NCI-H2171 (cell line): Measurements from ENCODE around the gene ANO1.

ENCODE experiments used
- DNase-seq: peaks from one replicate; lab custom pipeline; 2025; lab: John Stamatoyannopoulos, UW

Gene ANO1

DNA sequence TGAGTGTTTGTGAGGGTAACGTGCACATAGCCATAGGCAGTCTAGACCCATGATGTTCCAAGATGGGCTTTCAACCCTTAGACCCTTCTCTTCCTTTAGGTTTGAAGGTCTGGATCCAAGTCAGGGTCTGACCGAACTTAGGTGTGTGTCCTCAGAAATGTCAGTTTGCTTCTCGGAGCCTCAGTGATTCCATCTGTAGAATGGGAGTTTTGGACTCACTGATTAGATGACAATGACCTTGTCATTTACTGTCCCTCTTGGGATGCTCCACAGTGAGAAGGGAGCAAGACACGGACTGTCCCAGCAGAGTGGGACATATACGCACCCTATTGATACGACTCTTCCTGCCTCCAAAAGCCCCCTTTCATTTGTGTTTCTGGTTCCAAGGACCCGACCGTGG lies 37.7 kb downstream of the ANO1 start:
- no peak for DNase-seq

DNA sequence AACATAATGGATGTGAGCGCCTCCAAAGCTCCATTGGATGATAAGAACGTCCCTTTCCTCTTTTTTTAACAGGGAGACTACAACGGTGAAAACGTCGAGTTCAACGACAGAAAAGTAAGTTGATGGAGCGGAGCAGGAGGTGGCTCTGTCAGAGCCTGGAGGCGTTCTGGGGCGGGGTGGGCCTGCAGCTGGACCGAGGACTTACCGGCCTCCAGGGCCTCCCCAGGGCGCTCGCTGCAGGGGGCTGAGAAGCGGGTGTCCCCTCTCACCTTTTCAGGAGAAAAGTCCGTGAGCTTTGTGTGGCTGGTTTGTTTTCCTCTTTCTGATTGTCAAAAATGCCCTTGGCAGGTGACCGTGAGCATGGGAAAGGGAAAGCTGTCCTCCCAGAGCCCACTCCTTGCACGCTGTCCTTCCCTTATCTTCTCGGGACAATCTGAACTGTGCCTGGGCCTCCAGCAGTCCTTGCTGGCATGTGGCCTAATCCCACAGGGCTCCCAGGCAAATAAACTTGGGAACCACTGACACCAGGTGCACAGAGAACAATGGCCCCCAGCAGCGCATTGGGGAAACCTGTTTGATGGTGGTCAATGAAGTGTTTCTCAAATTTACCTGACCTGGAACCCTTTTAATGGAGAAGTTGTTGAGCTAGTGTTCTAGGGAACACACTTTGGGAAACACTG lies 38.4 kb downstream of the ANO1 start:
- no peak for DNase-seq

DNA sequence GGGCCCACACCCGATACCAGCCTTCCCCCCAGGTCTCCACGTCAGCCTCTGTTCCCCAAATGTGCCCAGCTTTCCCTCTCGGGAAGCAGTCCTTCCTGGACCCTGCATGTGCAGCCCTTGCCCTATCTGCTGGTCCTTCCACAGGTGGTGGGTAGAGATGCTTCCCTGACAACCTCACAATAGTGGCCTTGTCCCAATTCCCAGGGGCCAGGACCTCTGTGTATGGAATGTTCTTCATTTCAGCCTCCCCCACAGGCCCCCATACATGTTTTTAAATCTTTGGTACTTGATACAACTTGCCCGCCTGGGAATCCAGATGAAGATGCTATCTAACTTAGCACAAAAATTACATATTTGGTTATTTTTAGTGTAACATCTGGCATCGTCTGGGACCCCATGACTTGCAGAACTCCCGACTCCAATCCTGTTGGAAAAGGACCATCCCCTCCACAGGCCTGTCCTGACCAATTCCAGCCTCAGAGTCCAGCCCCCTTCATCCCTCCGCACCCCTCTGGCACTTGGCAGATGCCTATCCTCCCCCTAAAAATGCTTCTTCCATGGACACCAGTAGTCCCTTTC lies 39.5 kb downstream of the ANO1 start:
- no peak for DNase-seq

DNA sequence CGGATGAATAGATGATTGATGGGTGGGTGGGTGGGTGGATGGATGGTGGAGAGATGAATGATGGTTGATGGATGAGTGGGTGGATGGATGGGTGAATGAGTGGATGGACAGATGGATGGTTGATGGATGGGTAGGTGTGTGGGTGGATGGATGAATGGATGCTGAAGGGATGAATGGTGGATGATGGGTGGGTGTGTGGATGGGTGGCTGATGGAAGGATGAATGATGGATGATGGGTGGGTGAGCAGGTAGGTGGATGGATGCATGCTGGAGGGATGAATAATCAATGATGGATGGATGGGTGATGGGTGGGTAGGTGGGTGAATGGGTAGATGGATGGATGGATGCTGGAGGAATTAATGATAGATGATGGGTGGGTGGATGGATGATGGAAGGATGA lies 40.5 kb downstream of the ANO1 start:
- no peak for DNase-seq

DNA sequence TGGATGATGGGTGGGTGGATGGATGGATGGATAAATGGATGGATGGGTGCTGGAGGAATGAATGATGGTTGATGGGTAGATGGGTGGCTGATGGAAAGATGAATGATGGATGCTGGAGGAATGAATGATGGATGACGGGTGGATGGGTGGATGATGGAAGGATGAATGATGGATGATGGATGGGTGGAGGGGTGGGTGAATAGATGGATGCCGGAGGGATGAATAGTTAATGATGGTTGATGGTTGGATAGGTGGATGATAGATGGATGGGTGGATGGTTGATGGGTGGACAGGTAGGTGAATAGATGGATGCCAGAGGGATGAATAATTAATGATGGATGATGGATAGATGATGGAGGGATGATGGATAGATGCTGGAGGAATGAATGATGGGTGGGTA lies 41.4 kb downstream of the ANO1 start:
- DNase-seq = no peak

DNA sequence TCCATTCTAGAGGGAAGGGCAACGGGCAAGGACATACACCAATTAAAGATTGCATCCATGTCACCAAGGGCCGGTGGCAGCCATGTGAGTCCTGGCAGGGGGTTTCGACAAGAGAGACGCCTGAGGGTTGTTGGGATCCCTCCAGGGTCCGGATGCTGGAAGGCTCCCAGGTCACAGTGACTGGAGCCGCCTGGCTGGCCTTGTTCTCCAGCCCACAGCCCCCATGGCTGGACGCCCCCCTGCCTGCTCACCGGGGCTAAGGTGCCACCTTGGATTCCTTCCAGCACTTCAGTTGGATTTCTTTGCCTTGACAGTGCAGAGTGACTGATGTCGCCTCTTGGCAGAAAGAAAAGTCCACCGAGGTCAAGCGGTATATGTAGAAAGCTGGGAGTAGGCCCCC lies 42.6 kb downstream of the ANO1 start:
- DNase-seq = no peak

DNA sequence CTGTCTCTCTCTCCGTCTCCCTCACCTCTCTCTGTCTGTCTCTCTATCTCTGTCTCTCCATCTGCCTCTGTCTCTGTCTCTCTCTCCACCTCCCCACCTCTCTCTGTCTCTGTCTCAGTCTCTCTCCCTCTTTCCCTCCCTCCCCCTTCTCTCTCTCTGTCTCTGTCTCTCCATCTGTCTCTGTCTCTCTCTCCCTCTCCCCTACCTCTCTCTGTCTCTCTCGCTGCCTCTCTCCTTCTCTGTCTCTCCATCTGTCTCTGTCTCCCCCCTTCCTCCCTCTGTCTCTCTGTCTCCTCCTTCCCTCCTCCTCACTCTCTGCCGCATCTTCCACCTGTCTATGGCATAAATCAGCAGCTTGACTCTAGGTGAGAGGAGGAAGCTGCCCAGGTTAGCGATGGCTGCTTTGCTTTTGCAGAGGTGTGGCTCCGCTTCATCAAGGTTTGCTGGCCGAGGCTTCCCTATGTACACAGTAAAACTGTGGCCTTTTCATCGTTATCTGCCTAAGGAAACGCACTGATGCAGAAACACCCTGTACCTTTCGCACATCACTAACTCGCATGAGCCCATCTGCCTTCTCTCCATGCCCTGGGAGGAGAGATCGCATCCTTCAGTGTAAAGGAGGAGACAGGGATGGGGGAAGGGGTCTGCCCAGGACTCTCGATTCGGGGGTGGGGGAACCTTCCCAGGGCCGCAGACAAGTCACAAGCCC lies 44.5 kb downstream of the ANO1 start:
- peak; percentile 32 for DNase-seq

DNA sequence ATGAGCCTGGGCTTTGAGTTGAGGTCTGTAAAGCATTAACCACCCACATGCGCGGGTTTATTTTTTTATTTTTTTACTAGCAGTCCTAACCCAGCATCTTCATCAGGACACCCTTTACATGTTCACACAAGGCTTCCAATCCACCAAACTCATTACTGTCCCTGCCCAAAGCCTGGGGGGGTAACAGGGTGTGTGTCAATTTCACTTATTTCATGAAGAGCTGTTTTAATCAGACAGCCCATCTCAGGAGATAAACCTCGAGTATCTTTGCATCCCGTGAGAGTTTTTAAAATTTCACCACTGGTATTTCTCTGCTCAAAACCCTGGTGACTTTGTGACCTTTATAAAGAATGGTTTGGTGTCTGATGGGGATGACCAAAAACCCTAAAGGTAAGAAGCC lies 45.6 kb downstream of the ANO1 start:
- no peak for DNase-seq

DNA sequence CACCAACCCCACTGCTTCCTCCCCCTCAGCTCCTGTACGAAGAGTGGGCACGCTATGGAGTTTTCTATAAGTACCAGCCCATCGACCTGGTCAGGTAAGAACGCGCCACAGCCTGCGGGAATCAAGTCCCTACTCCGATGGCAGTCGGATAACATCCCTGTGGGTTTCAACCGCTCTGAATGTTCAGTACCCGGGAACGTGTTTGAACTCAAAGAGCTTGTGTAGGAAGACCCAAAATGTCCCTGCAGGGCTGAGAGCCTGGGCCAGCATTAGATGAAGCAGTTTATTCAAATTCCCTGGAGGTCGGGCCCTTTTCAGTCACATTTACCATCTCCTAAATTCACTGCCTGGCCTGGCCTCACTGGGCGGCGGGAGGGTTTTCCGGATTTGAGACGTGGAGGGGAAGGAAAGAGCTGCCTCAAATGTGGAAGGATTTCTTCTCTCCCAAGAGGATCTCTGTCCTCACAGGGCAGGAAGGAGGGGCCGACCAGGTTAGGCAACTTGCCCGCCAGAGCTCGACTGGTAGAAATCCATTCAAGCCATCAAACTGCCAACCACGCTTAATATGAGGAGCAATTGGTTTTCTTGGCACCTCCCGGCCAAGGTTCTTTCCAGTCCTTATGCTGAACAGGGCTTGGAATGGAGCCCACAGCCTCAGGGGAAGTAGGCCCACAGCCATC lies 46.3 kb downstream of the ANO1 start:
- DNase-seq = no peak

DNA sequence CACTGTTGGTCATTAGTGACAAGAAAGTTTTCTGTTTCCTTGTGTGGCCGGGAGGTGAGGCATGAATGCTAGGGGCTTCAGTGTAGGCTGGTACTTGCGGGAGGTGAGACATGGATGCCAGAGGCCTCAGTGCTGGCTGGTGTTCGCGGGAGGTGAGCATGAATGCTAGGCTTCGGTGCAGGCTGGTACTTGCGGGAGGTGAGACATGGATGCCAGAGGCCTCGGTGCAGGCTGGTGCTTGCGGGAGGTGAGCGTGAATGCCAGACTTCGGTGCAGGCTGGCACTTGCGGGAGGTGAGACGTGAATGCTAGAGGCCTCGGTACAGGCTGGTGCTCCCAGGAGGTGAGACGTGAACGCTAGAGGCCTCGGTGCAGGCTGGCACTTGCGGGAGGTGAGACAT lies 48.4 kb downstream of the ANO1 start:
- DNase-seq = no peak

DNA sequence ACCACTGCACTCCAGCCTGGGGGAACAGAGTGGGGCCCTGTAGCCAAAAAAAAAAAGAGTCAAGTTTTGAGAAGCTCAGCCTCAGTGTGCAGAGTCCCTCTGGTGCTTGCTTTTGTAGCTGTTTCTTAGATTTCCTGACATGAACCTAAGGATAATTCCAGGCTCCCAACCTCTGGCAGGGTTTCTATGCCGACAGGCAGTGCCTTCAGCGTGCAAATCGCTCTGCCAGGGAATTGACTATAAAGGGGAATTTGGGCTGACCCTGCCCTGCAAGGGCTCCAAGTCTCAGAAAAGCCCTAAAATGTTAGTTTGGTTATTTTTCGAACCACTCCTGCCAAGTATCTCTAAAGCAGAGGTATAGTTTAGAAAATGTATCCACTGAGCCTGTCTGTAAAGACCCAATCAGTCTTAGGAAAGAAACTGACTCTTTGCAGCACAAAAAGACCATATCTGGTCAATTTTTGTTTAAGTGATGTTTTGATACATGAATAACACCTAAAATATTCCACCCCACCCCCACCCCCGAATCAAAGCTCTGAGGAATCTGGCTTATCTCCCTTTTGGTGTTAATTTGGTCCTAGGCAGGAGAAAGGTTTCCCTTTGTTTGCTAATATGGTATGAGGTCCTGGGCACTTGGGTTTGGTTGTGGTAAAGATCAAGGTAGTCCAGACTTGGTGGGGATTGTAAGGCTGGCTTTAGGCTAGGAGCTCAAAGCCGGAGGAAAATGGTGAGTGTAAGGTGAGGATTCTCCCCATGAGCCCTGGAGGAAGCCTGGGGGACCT lies 49.7 kb downstream of the ANO1 start:
- no peak for DNase-seq

DNA sequence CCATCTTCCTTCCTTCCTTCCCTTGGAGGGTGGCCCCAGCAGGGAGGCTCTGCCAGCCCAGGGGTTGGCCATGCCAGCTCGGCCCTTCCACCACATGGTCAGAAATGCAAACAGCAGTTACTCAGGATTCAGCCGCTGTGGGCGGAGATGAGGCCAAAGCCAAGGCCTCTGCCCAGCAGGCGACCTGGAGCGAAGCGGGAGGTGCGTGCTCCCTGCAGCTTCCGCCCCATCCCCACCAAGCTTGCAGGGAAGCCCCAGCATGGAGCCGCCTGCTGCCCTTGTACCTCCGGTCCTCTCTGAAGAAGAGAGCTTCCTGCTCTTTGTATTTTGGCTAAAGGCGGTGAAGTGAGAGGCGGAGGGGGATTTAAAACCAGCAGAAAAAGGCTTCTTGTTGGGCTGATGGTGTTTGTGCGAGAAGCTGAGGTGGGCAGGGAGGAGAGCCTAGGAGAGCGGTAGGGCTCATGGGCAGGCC lies 50.4 kb downstream of the ANO1 start:
- DNase-seq = no peak

DNA sequence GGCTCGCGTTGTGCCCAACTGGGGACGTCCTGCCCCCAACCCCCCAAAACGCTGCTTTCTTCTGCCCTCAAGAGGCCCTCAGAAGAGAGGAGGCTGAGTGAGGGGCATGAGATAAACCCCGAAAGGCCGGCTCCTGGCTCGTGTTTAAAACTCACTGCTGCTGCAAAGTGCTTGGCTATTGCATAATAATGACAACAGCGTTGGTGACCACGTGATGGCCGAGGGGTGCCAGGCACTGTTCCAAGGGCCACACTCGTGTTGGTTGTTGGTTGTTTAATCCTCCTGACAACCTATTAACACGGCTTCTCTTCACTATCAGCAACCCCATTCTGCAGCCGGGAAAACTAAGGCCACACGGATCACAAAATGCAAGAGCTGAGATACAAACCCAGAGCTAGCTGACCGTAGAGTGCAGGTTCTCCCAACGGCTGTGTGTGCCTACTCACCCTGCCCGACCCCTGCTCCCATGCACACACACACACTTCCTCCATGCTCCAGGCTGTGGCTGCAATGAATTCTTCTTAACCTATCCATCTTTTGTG lies 51.0 kb downstream of the ANO1 start:
- DNase-seq = no peak

DNA sequence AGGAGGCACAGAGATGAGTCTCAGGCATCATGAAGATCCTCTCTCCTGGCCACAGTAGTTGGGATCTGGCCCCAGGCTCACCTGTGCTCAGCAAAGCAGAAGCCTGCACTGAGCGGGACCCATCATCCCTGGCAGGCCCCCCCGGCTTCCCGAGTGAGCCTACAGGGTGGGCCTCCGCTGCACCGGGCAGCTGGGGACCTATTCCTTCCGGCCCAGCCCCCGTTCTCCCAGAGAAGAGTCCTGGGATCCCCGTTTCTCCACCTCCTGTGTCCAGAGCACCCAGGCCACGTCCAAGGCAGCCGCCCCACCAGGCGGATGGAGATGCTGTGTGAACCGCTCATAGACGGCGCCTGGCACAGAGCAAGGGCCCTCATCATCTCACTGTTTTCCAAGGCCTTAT lies 52.5 kb downstream of the ANO1 start:
- no peak for DNase-seq

DNA sequence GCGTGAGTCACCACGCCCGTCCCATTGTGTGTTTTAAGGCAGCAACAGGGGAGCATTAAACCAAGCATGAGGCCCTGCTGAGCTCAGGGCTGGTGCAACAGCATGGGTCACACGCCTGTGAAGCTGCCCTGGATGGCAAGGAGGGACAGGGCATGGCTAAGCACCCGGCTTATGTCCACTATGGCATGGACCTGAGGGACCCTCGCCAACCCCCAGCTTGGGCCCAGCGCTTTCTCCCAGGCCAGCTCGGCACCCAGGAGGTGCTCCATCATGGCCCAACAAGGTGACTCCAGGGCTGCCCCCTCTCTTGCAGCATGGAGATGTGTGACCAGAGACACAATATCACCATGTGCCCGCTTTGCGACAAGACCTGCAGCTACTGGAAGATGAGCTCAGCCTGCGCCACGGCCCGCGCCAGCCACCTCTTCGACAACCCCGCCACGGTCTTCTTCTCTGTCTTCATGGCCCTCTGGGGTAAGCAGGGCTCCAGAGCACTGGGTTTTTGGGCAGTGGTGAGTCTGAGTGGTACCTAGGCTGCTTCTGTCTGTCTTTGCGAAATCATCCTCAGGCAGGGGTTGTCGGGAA lies 53.6 kb downstream of the ANO1 start:
- DNase-seq = no peak

DNA sequence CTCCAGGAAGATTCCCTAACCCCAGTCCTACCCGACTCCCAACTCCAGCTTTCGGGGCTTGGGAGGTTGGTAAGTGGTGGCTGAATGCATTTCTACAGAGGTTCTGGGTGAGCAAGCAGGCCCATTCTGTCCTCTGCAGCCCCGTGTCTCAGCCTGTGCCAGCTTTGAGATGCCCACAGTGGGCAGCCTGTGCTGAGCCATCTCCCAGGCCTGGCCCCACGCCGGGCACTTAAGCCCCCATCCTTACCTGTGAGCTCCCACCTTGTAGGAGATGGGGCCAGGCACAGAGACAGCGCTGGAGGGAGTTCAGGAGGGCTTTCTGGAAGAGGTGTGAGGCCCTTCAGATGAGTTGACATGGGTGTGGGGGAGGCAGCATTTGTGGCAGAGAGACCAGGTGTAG lies 54.5 kb downstream of the ANO1 start:
- DNase-seq = no peak

DNA sequence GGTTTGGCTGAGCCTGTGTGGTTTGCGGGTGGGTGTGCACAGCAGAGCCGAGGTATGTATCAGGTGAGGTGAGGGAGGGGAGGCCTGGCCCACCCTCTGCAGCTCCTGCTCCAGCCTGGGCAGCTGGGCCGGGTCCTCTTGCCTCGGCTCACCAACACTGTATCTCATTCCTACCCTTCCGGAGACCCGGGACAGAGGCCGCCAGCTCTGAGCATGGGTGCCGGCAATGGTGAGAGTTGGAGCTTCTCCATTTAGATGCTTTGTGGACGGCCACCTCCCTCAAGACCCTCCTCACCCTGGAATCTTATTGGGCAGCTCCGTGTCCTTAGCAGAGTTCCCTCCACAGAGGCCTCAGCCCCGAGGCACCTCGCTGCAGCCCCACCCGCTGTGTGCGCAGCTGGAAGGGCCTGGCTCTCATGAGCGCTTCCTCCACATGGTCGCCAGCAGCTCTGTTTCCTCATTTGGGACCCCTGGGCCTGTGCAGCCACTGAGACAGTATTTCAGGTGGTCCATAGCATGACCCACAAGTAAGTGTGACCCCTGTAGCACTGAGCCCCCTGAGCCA lies 55.7 kb downstream of the ANO1 start:
- no peak for DNase-seq

DNA sequence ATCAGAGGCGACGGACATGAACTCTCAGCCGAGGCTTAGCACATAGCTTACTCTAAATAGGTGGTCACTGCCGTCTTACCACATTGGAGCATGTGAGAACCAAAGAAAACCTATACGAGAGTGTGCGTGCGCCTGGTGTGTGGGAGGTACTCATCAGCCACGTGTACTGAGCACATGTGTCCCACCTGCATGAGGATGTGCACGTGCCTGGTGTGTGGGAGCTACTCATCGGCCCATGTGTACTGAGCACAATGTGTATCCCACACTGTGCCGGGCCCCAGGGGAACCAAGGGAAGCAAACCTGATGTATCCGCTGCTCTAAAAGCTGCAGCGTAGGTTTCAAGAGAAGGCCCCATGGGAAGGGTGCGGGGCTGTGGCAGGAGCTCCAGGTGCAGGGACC lies 56.4 kb downstream of the ANO1 start:
- DNase-seq = no peak

DNA sequence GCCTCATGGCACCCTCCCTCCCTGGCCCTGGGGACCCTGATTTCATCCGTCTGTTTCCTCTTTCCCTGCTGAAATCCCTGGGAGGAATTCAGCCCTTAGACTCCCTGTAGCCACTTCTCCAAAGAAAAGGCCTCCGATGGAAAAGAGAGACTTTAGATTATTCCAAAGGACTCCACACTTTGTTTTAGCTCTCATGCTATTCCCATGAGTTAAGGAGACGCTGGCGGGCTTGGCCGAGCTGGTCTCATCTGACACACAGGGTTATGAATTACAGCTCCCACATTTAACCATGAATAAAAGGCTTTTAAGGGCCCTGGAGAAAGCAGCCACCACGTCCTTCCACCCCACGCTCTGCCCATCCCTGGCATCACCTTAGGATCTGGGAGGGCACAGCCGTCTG lies 57.0 kb downstream of the ANO1 start:
- no peak for DNase-seq

DNA sequence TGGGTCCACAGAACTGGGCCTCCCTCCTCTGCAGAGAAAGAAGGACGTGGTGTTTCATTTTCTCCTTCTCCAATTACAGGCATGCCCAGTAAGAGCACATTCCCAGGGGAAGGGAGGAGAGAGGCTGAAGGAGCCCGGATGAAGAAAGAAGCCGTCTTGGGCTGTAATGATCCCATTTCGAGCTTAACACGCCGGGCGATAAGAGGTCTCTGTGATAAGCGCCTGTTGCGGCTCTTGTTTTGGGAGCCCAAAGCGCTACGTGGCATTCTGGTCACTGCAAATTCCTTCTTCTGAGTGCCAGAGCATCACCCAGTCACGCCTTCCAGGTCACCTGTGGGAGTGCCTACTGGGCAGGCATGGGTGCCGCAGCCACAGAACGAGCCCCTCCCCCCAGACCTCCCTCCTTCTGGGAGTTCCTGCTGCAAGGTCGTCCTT lies 57.5 kb downstream of the ANO1 start:
- DNase-seq = no peak

DNA sequence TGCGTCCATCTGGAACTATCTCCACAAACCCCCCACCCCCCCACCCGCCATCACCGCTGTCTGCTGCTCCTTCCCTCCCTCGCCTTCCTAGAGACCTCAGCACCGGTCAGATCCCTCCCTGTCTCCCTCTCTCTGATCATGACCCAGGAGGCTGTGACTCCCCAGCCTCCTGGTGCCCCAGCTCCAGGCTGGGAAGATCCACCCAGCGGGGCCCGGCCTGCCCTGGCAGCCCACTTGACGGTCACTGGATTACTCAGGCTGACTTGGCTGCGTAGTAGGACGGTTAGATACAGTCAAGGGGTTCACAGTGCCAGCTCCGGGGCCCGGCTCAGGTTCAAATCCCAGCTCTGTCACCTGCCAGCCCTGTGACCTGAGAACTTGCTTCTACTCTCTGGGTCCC lies 59.3 kb downstream of the ANO1 start:
- no peak for DNase-seq
